ENCODE data around the gene GLIS1.

GRCh38 chr1:53643881-53644390 is 95.0 kb downstream of the GLIS1 start:
- TF ChIP-seq POLR2A (IDR thresholded peaks at IDR 0.05; ENCODE audit: control extremely low read depth in 1 of 2, low read depth in 2 of 2, low read length in 2 of 2) (no peak), MAX (IDR thresholded peaks at IDR 0.05) (no peak), CTCF (IDR thresholded peaks at IDR 0.05; ENCODE audit: control extremely low read depth in 1 of 3, insufficient read depth in 1 of 3, low read depth in 1 of 3, low read length in 3 of 3) (no peak), SUZ12 (IDR thresholded peaks at IDR 0.05; ENCODE audit: low read length) (no peak), GABPA (IDR thresholded peaks at IDR 0.05; ENCODE audit: borderline replicate concordance, insufficient read depth, low read length) (no peak), RNF2 (IDR thresholded peaks at IDR 0.05; ENCODE audit: borderline replicate concordance, low read depth, low read length, missing control alignments, poor library complexity, severe bottlenecking) (no peak)

Data from H1 (cell line).